ENCODE data around the gene ANO2. TPM values are rescaled to one million over a fixed set of nuclear protein-coding genes. Genes with fewer than 3 reads are reported as not detected.

ANO2 gene
- total and polyA plus RNA-seq, 4 donors: 6.4 to 19.2 (median 9.6) TPM

DNA sequence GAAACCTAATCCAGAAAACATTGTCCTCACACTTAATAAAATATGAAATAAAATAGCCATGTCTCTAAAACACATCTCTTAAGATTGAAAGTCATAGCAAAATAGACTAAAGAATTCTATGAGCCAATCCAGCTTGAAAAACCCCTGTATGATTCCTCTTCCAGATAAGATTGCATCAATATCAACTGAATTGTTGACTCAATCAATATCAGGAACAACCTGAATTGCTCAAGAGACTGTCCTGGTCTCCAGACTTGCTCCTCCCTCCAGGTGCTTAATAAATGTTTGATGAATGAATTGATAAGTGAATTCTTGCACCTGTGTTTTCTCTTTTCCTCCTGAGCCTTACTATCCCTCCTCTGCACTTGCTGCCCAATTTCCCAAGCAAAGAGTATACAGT lies 351.1 kb downstream of the ANO2 start:
- Histone ChIP-seq H3K36me3 (ENCODE audit: control insufficient read depth, insufficient read depth, low read length) (no peaks in the 10 kb centered on the region), H3K4me1 (ENCODE audit: control insufficient read depth, insufficient read depth, low read length) (no peaks in the 10 kb centered on the region), H3K27me3 (ENCODE audit: control insufficient read depth, insufficient read depth, low read length) (no peaks in the 10 kb centered on the region), H3K9me3 (ENCODE audit: control insufficient read depth, insufficient read depth, low read length) (no peaks in the 10 kb centered on the region), H3K27ac (ENCODE audit: low read depth, low read length) (no peak overlapping the region), H3K4me3 (ENCODE audit: low read depth, low read length) (no peak overlapping the region)
- DNase-seq (ENCODE audit: low read depth in 4 of 6, low spot score in 6 of 6): no peak

GRCh38 chr12:5593086-5593485 lies 352.0 kb downstream of the ANO2 start:
- no peak overlapping the region for H3K27ac ChIP-seq (ENCODE audit: low read depth, low read length)
- WGBS (ENCODE audit: insufficient coverage): 81% methylated on average over 1 of the region's 1 CpG
- no peaks in the 10 kb centered on the region for H3K4me1 ChIP-seq (ENCODE audit: control insufficient read depth, insufficient read depth, low read length)
- H3K36me3 ChIP-seq (ENCODE audit: control insufficient read depth, insufficient read depth, low read length): no peaks in the 10 kb centered on the region
- H3K27me3 ChIP-seq (ENCODE audit: control insufficient read depth, insufficient read depth, low read length): no peaks in the 10 kb centered on the region
- H3K9me3 ChIP-seq (ENCODE audit: control insufficient read depth, insufficient read depth, low read length): no peaks in the 10 kb centered on the region
- no peak for DNase-seq (ENCODE audit: low read depth in 4 of 6, low spot score in 6 of 6)
- H3K4me3 ChIP-seq (ENCODE audit: low read depth, low read length): no peak overlapping the region

DNA sequence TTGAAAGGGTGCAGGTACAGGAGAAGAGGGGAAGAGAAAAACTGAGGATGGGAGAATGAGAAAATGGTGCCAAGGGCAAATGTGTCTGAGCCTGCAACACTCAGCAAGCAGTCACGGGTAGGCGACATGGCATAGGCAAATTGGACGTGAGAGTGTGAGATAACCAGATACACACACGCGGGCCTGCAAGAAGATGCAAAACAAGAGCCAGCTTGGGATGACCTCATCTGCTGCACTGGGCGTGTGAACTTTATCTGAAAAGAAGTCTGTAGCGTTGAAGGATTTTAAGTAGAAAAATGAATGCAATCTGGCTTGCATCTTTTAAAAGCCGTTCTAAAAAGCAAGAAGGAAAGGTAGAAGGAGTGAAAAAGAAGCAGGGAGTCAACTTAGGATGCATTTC lies 352.7 kb downstream of the ANO2 start:
- no peaks in the 10 kb centered on the region for H3K9me3 ChIP-seq (ENCODE audit: control insufficient read depth, insufficient read depth, low read length)
- no peak overlapping the region for H3K27ac ChIP-seq (ENCODE audit: low read depth, low read length)
- no peaks in the 10 kb centered on the region for H3K36me3 ChIP-seq (ENCODE audit: control insufficient read depth, insufficient read depth, low read length)
- no peaks in the 10 kb centered on the region for H3K4me1 ChIP-seq (ENCODE audit: control insufficient read depth, insufficient read depth, low read length)
- DNase-seq (ENCODE audit: low read depth in 4 of 6, low spot score in 6 of 6): no peak
- H3K4me3 ChIP-seq (ENCODE audit: low read depth, low read length): no peak overlapping the region
- H3K27me3 ChIP-seq (ENCODE audit: control insufficient read depth, insufficient read depth, low read length): no peaks in the 10 kb centered on the region
- WGBS (ENCODE audit: insufficient coverage): 84% methylated on average over 8 of the region's 8 CpGs

- 91% methylated on average over 8 of the region's 8 CpGs for WGBS (ENCODE audit: insufficient coverage)
- Histone ChIP-seq H3K36me3 (ENCODE audit: control insufficient read depth, insufficient read depth, low read length) (no peaks in the 10 kb centered on the region), H3K9me3 (ENCODE audit: control insufficient read depth, insufficient read depth, low read length) (no peaks in the 10 kb centered on the region), H3K27ac (ENCODE audit: low read depth, low read length) (no peak overlapping the region), H3K27me3 (ENCODE audit: control insufficient read depth, insufficient read depth, low read length) (no peaks in the 10 kb centered on the region), H3K4me3 (ENCODE audit: low read depth, low read length) (no peak overlapping the region), H3K4me1 (ENCODE audit: control insufficient read depth, insufficient read depth, low read length) (no peaks in the 10 kb centered on the region)
- no peak for DNase-seq (ENCODE audit: low read depth in 4 of 6, low spot score in 6 of 6)
Observed at GRCh38 chr12:5590316-5590715, 354.7 kb downstream of the ANO2 start.

DNA sequence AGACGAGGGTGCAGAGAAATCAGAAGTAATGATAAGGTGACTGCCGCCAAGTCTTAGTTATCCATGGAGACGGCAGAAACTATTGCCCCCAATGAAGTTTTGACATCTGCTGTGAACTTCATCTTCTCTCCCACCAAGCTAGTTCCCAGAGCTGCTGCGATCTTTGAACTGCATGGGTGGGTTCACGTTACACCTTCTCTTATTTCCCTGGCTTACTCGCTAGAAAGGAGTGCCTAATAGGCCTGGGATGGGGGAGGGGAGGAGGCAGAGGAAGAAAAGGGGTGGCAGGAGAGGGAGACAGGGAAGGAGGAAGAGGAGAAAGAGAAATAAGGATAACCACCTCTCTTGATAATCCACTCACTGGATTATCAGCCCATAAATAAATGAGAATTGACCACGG lies 356.0 kb downstream of the ANO2 start:
- Histone ChIP-seq H3K27me3 (ENCODE audit: control insufficient read depth, insufficient read depth, low read length) (no peaks in the 10 kb centered on the region), H3K4me3 (ENCODE audit: low read depth, low read length) (no peak overlapping the region), H3K4me1 (ENCODE audit: control insufficient read depth, insufficient read depth, low read length) (no peaks in the 10 kb centered on the region), H3K9me3 (ENCODE audit: control insufficient read depth, insufficient read depth, low read length) (no peaks in the 10 kb centered on the region), H3K27ac (ENCODE audit: low read depth, low read length) (no peak overlapping the region), H3K36me3 (ENCODE audit: control insufficient read depth, insufficient read depth, low read length) (no peaks in the 10 kb centered on the region)
- WGBS (ENCODE audit: insufficient coverage): 40% methylated on average over 1 of the region's 7 CpGs
- DNase-seq (ENCODE audit: low read depth in 4 of 6, low spot score in 6 of 6): no peak

DNA sequence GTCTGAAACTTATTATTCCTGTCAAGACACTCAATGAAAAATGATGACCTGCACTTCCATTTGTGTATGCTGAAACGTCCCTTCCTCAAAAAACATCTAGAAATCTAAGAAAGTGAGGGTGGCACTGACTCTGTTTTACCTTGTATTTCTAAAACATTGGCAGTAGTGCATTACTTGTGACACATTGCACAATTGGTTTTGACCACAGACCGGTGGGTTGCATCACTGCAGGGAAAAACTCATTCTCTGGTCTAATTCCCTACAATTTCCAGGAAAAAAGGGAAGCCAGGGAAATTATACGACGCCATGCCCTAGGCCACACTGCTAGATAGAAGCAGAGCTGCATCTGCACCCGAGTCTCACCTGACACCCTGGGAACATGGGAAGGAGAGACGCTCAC lies 356.5 kb downstream of the ANO2 start:
- WGBS (ENCODE audit: insufficient coverage): 60% methylated on average over 1 of the region's 6 CpGs
- H3K4me3 ChIP-seq (ENCODE audit: low read depth, low read length): no peak overlapping the region
- H3K27me3 ChIP-seq (ENCODE audit: control insufficient read depth, insufficient read depth, low read length): no peaks in the 10 kb centered on the region
- DNase-seq (ENCODE audit: low read depth in 4 of 6, low spot score in 6 of 6): no peak
- H3K27ac ChIP-seq (ENCODE audit: low read depth, low read length): no peak overlapping the region
- no peaks in the 10 kb centered on the region for H3K9me3 ChIP-seq (ENCODE audit: control insufficient read depth, insufficient read depth, low read length)
- H3K4me1 ChIP-seq (ENCODE audit: control insufficient read depth, insufficient read depth, low read length): no peaks in the 10 kb centered on the region
- no peaks in the 10 kb centered on the region for H3K36me3 ChIP-seq (ENCODE audit: control insufficient read depth, insufficient read depth, low read length)

DNA sequence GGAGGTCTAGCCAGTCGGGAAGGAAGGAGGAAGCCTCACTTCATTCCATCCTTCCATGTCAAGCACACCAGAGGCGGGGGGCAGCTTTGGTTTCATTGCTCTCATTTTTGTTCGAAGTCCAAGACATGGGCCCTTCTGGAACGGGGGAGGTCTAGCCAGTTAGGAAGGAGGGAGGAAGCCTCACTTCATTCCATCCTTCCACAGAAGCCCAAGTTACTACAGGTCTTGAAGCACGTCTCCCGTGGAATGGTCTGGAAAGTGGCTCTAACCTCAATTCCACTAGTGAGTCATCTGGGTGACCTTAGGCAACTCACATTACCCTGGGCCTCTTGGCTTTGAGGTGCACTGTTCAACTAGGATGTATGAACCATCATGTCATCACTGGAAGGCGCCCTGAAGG lies 356.9 kb downstream of the ANO2 start:
- 85% methylated on average over 5 of the region's 7 CpGs for WGBS (ENCODE audit: insufficient coverage)
- DNase-seq (ENCODE audit: low read depth in 4 of 6, low spot score in 6 of 6): no peak
- Histone ChIP-seq H3K9me3 (ENCODE audit: control insufficient read depth, insufficient read depth, low read length) (no peaks in the 10 kb centered on the region), H3K27ac (ENCODE audit: low read depth, low read length) (no peak overlapping the region), H3K27me3 (ENCODE audit: control insufficient read depth, insufficient read depth, low read length) (no peaks in the 10 kb centered on the region), H3K4me1 (ENCODE audit: control insufficient read depth, insufficient read depth, low read length) (no peaks in the 10 kb centered on the region), H3K4me3 (ENCODE audit: low read depth, low read length) (no peak overlapping the region), H3K36me3 (ENCODE audit: control insufficient read depth, insufficient read depth, low read length) (no peaks in the 10 kb centered on the region)

DNA sequence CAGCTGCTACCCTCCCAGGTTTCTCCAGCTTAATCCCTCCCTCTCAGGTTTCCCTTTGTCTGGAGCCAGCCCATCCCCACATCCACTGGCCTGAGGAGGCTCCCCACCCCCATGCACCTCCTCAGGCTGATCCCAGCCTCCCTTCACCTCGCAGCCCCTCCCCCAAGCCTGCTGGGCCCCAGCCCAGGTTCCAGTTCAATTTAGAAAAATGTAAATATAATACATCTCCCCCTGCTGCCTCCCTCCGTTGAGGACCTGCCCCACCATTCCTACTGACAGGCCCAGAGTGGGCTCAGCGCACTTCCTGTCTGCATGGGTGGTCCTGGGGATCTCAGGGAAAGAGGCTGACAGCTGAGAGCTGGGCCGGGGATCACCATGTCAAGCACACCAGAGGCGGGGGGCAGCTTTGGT lies 357.3 kb downstream of the ANO2 start:
- H3K36me3 ChIP-seq (ENCODE audit: control insufficient read depth, insufficient read depth, low read length): no peaks in the 10 kb centered on the region
- H3K4me1 ChIP-seq (ENCODE audit: control insufficient read depth, insufficient read depth, low read length): no peaks in the 10 kb centered on the region
- H3K4me3 ChIP-seq (ENCODE audit: low read depth, low read length): no peak overlapping the region
- no peaks in the 10 kb centered on the region for H3K9me3 ChIP-seq (ENCODE audit: control insufficient read depth, insufficient read depth, low read length)
- H3K27me3 ChIP-seq (ENCODE audit: control insufficient read depth, insufficient read depth, low read length): no peaks in the 10 kb centered on the region
- no peak overlapping the region for H3K27ac ChIP-seq (ENCODE audit: low read depth, low read length)
- WGBS (ENCODE audit: insufficient coverage): 65% methylated on average over 4 of the region's 5 CpGs
- no peak for DNase-seq (ENCODE audit: low read depth in 4 of 6, low spot score in 6 of 6)

GRCh38 chr12:5586201-5586600 lies 358.9 kb downstream of the ANO2 start:
- WGBS (ENCODE audit: insufficient coverage): 47% methylated on average over 3 of the region's 4 CpGs
- peaks cover 3% of the 10 kb centered on the region for H3K4me1 ChIP-seq (ENCODE audit: control insufficient read depth, insufficient read depth, low read length)
- no peaks in the 10 kb centered on the region for H3K36me3 ChIP-seq (ENCODE audit: control insufficient read depth, insufficient read depth, low read length)
- H3K27me3 ChIP-seq (ENCODE audit: control insufficient read depth, insufficient read depth, low read length): no peaks in the 10 kb centered on the region
- no peak for DNase-seq (ENCODE audit: low read depth in 4 of 6, low spot score in 6 of 6)
- no peak overlapping the region for H3K4me3 ChIP-seq (ENCODE audit: low read depth, low read length)
- no peak overlapping the region for H3K27ac ChIP-seq (ENCODE audit: low read depth, low read length)
- H3K9me3 ChIP-seq (ENCODE audit: control insufficient read depth, insufficient read depth, low read length): no peaks in the 10 kb centered on the region

DNA sequence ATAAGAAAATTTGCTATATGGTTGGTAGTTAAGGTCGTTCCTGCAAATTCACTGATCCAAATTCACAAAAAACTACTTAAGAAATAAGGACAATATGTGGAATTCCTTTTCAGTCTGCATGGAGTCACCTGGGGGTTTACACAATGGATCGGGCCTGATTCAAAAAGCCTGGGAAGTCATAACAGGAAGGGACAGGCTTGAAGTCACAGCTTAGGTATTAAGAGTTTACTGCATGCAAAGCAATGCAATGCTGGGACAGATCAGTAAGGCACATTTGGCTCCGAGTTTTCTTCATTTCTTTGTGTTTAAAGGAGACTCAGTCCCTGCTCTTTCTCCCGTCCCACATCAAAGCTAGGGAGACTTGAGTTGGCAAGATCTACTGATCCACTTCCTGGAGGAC lies 359.9 kb downstream of the ANO2 start:
- no peaks in the 10 kb centered on the region for H3K9me3 ChIP-seq (ENCODE audit: control insufficient read depth, insufficient read depth, low read length)
- no peak overlapping the region for H3K27ac ChIP-seq (ENCODE audit: low read depth, low read length)
- H3K36me3 ChIP-seq (ENCODE audit: control insufficient read depth, insufficient read depth, low read length): no peaks in the 10 kb centered on the region
- H3K4me1 ChIP-seq (ENCODE audit: control insufficient read depth, insufficient read depth, low read length): peaks cover 3% of the 10 kb centered on the region
- H3K4me3 ChIP-seq (ENCODE audit: low read depth, low read length): no peak overlapping the region
- WGBS (ENCODE audit: insufficient coverage): 94% methylated on average over 2 of the region's 4 CpGs
- H3K27me3 ChIP-seq (ENCODE audit: control insufficient read depth, insufficient read depth, low read length): no peaks in the 10 kb centered on the region
- DNase-seq (ENCODE audit: low read depth in 4 of 6, low spot score in 6 of 6): no peak
